ENCODE data around the gene DOCK10.

- TF ChIP-seq, protein P1, sequence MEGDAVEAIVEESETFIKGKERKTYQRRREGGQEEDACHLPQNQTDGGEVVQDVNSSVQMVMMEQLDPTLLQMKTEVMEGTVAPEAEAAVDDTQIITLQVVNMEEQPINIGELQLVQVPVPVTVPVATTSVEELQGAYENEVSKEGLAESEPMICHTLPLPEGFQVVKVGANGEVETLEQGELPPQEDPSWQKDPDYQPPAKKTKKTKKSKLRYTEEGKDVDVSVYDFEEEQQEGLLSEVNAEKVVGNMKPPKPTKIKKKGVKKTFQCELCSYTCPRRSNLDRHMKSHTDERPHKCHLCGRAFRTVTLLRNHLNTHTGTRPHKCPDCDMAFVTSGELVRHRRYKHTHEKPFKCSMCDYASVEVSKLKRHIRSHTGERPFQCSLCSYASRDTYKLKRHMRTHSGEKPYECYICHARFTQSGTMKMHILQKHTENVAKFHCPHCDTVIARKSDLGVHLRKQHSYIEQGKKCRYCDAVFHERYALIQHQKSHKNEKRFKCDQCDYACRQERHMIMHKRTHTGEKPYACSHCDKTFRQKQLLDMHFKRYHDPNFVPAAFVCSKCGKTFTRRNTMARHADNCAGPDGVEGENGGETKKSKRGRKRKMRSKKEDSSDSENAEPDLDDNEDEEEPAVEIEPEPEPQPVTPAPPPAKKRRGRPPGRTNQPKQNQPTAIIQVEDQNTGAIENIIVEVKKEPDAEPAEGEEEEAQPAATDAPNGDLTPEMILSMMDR (optimal IDR thresholded peaks at IDR 0.05 in 1 of 3, IDR thresholded peaks at IDR 0.05 in 1 of 3, conservative IDR thresholded peaks at IDR 0.05 in 1 of 3; ENCODE audit: extremely low read depth in 1 of 3, insufficient read depth in 2 of 3, low read length in 3 of 3): peak; percentile 51 to 71 (median 53)
- no peak for TF ChIP-seq EZH2 (IDR thresholded peaks at IDR 0.05; ENCODE audit: low read length)
These were observed 263.8 kb downstream of the DOCK10 start for GRCh38 chr2:224778474-224778877.
